ENCODE measurements around the gene ROM1.

DNA sequence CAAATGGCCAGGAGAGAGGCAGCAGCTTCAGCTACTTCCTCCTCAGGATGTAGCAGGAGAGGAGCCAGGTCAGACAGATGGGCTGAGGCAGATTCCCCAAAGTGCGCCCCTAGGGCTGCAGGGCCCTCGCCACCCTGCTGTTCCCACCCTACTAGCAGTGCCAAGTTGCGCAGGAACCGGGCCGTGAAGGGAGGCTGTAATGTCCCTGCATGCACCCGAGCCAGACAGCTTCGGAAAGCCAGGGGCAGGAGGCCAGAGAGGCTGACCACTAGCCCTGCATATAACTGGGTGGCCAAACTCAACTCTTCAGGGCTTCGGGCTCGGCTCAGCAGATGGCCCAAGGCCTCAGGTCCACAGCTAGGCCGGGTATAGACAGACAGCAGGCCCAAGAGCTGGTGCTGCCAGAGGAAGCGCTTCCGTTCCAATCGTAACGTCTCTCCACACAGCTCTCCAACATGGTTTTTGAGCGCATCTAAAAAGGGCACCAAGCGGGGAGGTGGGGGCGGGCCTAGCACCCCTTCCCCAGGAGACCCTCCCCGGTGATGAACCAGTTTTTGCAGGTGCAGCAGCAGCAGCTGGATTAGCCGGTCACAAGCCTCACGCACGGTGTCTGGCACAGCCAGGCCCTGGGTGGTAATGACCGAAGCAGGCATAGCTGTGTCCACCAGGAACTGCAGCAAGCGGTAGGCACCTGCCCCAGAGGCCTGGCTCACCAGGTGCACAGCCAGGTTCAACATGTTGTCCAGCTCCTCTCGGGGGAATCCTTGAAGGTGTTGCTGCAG is 35.3 kb downstream of the ROM1 start:
- TF ChIP-seq POLR2A (IDR thresholded peaks at IDR 0.05) (no peak), CTCF (IDR thresholded peaks at IDR 0.05) (no peak)
